Measurements from ENCODE around the gene ECSIT.
"Not testable (repeated sequence)": the region's sequence is repeated elsewhere in the genome, so short reads cannot be mapped to it uniquely, and the experiment has no call there.

Gene ECSIT

GRCh38 chr19:11528551-11529341 lies at the start of gene ECSIT:
Gene ECSIT, minus strand, starts transcription at chr19:11529134. Its CDS starts 9,964 bp downstream, at chr19:11519170.
- peak; percentile 97 for DNase-seq (ENCODE audit: low spot score)

- DNase-seq (ENCODE audit: low spot score): no peak
Measured at GRCh38 chr19:11577451-11578257, 48.7 kb upstream of the ECSIT start, which contains the start of gene ACP5. Gene ACP5, minus strand, starts transcription at chr19:11577645. Its CDS starts 328 bp downstream, at chr19:11577317.

- no peak for DNase-seq (ENCODE audit: low spot score)
Measured at GRCh38 chr19:11576227-11576626, 47.3 kb upstream of the ECSIT start.

- DNase-seq (ENCODE audit: low spot score): no peak
Measured at GRCh38 chr19:11574689-11575088, 45.8 kb upstream of the ECSIT start.

- not testable (repeated sequence) for DNase-seq (ENCODE audit: low spot score)
Measured at GRCh38 chr19:11573763-11574162, 44.8 kb upstream of the ECSIT start.

GRCh38 chr19:11573354-11573753 lies 44.4 kb upstream of the ECSIT start:
- DNase-seq (ENCODE audit: low spot score): not testable (repeated sequence)

GRCh38 chr19:11570039-11570462 lies 41.1 kb upstream of the ECSIT start:
- no peak for DNase-seq (ENCODE audit: low spot score)

- no peak for DNase-seq (ENCODE audit: low spot score)
Measured at GRCh38 chr19:11566164-11566563, 37.2 kb upstream of the ECSIT start.

GRCh38 chr19:11565649-11565980 lies 36.7 kb upstream of the ECSIT start:
- not testable (repeated sequence) for DNase-seq (ENCODE audit: low spot score)

- not testable (repeated sequence) for DNase-seq (ENCODE audit: low spot score)
Measured at GRCh38 chr19:11564082-11564807, 35.3 kb upstream of the ECSIT start.

GRCh38 chr19:11563532-11563931 lies 34.6 kb upstream of the ECSIT start:
- no peak for DNase-seq (ENCODE audit: low spot score)

- peak; percentile 90 for DNase-seq (ENCODE audit: low spot score)
Measured at GRCh38 chr19:11560404-11561051, 31.6 kb upstream of the ECSIT start.

- DNase-seq (ENCODE audit: low spot score): peak; percentile 99
Measured at GRCh38 chr19:11558881-11559828, 30.2 kb upstream of the ECSIT start, which contains the start of gene ELOF1. Gene ELOF1, minus strand, starts transcription at chr19:11559230. Its CDS starts 4,883 bp downstream, at chr19:11554347.

GRCh38 chr19:11556634-11557420 lies 27.9 kb upstream of the ECSIT start:
- DNase-seq (ENCODE audit: low spot score): no peak

GRCh38 chr19:11555246-11555645 lies 26.3 kb upstream of the ECSIT start:
- DNase-seq (ENCODE audit: low spot score): no peak

GRCh38 chr19:11554160-11554559 lies 25.2 kb upstream of the ECSIT start:
- DNase-seq (ENCODE audit: low spot score): no peak

- no peak for DNase-seq (ENCODE audit: low spot score)
Measured at GRCh38 chr19:11552666-11553372, 23.9 kb upstream of the ECSIT start.

- DNase-seq (ENCODE audit: low spot score): no peak
Measured at GRCh38 chr19:11551603-11552235, 22.8 kb upstream of the ECSIT start.

- no peak for DNase-seq (ENCODE audit: low spot score)
Measured at GRCh38 chr19:11550265-11550664, 21.3 kb upstream of the ECSIT start.
